ENCODE measurements around the gene CDH24. TPM values are rescaled to one million over a fixed set of nuclear protein-coding genes. Genes with fewer than 3 reads are reported as not detected.

The CDH24 gene
- total RNA-seq, 2 experiments from 2014 or later = 0.51 to 1.5 TPM

- no TSS peak for BruUV-seq (replicated peaks)
- no peak overlapping the region for H3K4me3 ChIP-seq (ENCODE audit: low read depth, low read length, poor library complexity, severe bottlenecking)
- H3K27ac ChIP-seq (ENCODE audit: low read depth, low read length, poor library complexity, severe bottlenecking) = no peak overlapping the region
- H2AFZ ChIP-seq (ENCODE audit: low read length) = no peak overlapping the region
- H3K4me1 ChIP-seq (ENCODE audit: insufficient read depth, low read length, poor library complexity, severe bottlenecking) = peaks cover 8% of the 10 kb centered on the region
- H3K9me3 ChIP-seq (ENCODE audit: low read length) = no peaks in the 10 kb centered on the region
- TF ChIP-seq CTCF (conservative IDR thresholded peaks at IDR 0.05; ENCODE audit: low read length) (no peak), EZH2phosphoT487 (IDR thresholded peaks at IDR 0.05; ENCODE audit: borderline replicate concordance, low read depth, low read length) (no peak)
- no peaks in the 10 kb centered on the region for H4K20me1 ChIP-seq (ENCODE audit: insufficient read depth, low read length)
- no peak overlapping the region for H3K4me2 ChIP-seq (ENCODE audit: low read length)
- no peaks in the 10 kb centered on the region for H3K36me3 ChIP-seq (ENCODE audit: insufficient read depth, low read length)
- no peaks in the 10 kb centered on the region for H3K79me2 ChIP-seq (ENCODE audit: insufficient read depth, low read depth, low read length)
- H3K9me2 ChIP-seq (ENCODE audit: insufficient read depth, low read length) = no peaks in the 10 kb centered on the region
- DNase-seq (ENCODE audit: low spot score) = no peak
- CTCF ChIA-PET (ENCODE audit: unreplicated experiment) = no interaction called here
- POLR2A ChIA-PET = interaction anchor here (0.6 kb wide), 1 partner anchor 87 kb away, joined by 4 read pairs; no protein-coding TSS in a partner anchor
- intact Hi-C loops (cut with micrococcal nuclease; ENCODE audit: unreplicated experiment) = no loop called here
These were observed 17.2 kb downstream of the CDH24 start for GRCh38 chr14:23040100-23040499.

GRCh38 chr14:23035303-23036144, 21.8 kb downstream of the CDH24 start:
- Histone ChIP-seq H3K4me1 (ENCODE audit: insufficient read depth, low read length, poor library complexity, severe bottlenecking) (peaks cover 18% of the 10 kb centered on the region), H3K4me3 (ENCODE audit: low read depth, low read length, poor library complexity, severe bottlenecking) (peak overlapping the region; percentile 84), H3K9me3 (ENCODE audit: low read length) (no peaks in the 10 kb centered on the region), H4K20me1 (ENCODE audit: insufficient read depth, low read length) (no peaks in the 10 kb centered on the region), H3K9me2 (ENCODE audit: insufficient read depth, low read length) (no peaks in the 10 kb centered on the region), H3K36me3 (ENCODE audit: insufficient read depth, low read length) (peaks cover 30% of the 10 kb centered on the region), H3K27ac (ENCODE audit: low read depth, low read length, poor library complexity, severe bottlenecking) (peak overlapping the region; percentile 72), H2AFZ (ENCODE audit: low read length) (peak overlapping the region; percentile 99), H3K79me2 (ENCODE audit: insufficient read depth, low read depth, low read length) (peaks cover 27% of the 10 kb centered on the region; the same call in 1 of the 2 replicates), H3K4me2 (ENCODE audit: low read length) (peak overlapping the region; percentile 85)
- DNase-seq (ENCODE audit: low spot score) = no peak
- POLR2A ChIA-PET = interaction anchor here (0.7 kb wide), 1 partner anchor 88 kb away, joined by 3 read pairs; no protein-coding TSS in a partner anchor
- no peak for TF ChIP-seq CTCF (conservative IDR thresholded peaks at IDR 0.05; ENCODE audit: low read length)
- TF ChIP-seq EZH2phosphoT487 (IDR thresholded peaks at IDR 0.05; ENCODE audit: borderline replicate concordance, low read depth, low read length) = no peak
- intact Hi-C loops (cut with micrococcal nuclease; ENCODE audit: unreplicated experiment) = loop anchor here (1.0 kb wide), 1 partner anchor 28 kb away; no protein-coding TSS in a partner anchor
- CTCF ChIA-PET (ENCODE audit: unreplicated experiment) = no interaction called here
- BruUV-seq (replicated peaks) = no TSS peak

Measured in OCI-LY7 (cell line).